SJSA1 (cell line): Measurements from ENCODE around the gene PATL2. TPM values are rescaled to one million over a fixed set of nuclear protein-coding genes. Genes with fewer than 3 reads are reported as not detected.
"Not testable (repeated sequence)": the region's sequence is repeated elsewhere in the genome, so short reads cannot be mapped to it uniquely, and the experiment has no call there.

Source experiments
- DNase-seq, 2 experiments: peaks; one replicate each; pipeline ENCODE4 v3.0.0-alpha.2; 2015 to 2020; ENCODE audit warnings: low spot score in 2 of 2, low read depth in 1 of 2
- H3K27ac ChIP-seq: fragments of 250-450 bp; sonication (Bioruptor Pico); 2 replicates; pipeline ENCODE4 v1.5.1; 2020; ENCODE audit warnings: mild to moderate bottlenecking, moderate library complexity
- H3K27me3 ChIP-seq: fragments of 250-450 bp; sonication (Bioruptor Pico); replicated peaks from 2 replicates; pipeline ENCODE4 v1.5.1; 2020; ENCODE audit warnings: mild to moderate bottlenecking, moderate library complexity
- H3K36me3 ChIP-seq: fragments of 250-450 bp; sonication (Bioruptor Pico); 2 replicates; pipeline ENCODE4 v1.5.1; 2020; ENCODE audit warnings: mild to moderate bottlenecking
- H3K4me1 ChIP-seq: fragments of 250-450 bp; sonication (Bioruptor Pico); replicated peaks from 2 replicates; pipeline ENCODE4 v1.6.1; 2021; ENCODE audit warnings: mild to moderate bottlenecking
- H3K4me3 ChIP-seq: fragments of 250-450 bp; sonication (Bioruptor Pico); 2 replicates; pipeline ENCODE4 v1.5.1; 2020; ENCODE audit warnings: mild to moderate bottlenecking
- H3K9me3 ChIP-seq: fragments of 250-450 bp; sonication (Bioruptor Pico); replicated peaks from 2 replicates; pipeline ENCODE4 v1.5.1; 2020; ENCODE audit warnings: mild to moderate bottlenecking
- total RNA-seq: library from RNA; depleted of rRNA; stranded (reverse); fragments of >200 nt; shearing (Covaris generic); gene quantifications from 2 replicates; pipeline ENCODE4 v1.2.3, GENCODE V29; 2014

Gene PATL2
- total RNA-seq, 1 experiment from 2014 or later, result 0.29 TPM

GRCh38 chr15:44692659-44693058 is 18.5 kb downstream of the PATL2 start:
- H3K4me3 ChIP-seq, result no peak overlapping the region
- H3K9me3 ChIP-seq, result 0 out of 2 replicates have a peak, but pooled peaks cover 3% of the 10 kb centered on the region
- no peaks in the 10 kb centered on the region for H3K36me3 ChIP-seq
- no peak for DNase-seq
- no peaks in the 10 kb centered on the region for H3K4me1 ChIP-seq
- H3K27me3 ChIP-seq, result 0 out of 2 replicates have a peak, but pooled peaks cover 4% of the 10 kb centered on the region
- no peak overlapping the region for H3K27ac ChIP-seq

- H3K4me3 ChIP-seq, H3K27me3 ChIP-seq, H3K4me1 ChIP-seq, DNase-seq, H3K9me3 ChIP-seq, H3K36me3 ChIP-seq, H3K27ac ChIP-seq: not testable (repeated sequence)
These were observed 20.9 kb downstream of the PATL2 start for GRCh38 chr15:44690245-44690644.

DNA sequence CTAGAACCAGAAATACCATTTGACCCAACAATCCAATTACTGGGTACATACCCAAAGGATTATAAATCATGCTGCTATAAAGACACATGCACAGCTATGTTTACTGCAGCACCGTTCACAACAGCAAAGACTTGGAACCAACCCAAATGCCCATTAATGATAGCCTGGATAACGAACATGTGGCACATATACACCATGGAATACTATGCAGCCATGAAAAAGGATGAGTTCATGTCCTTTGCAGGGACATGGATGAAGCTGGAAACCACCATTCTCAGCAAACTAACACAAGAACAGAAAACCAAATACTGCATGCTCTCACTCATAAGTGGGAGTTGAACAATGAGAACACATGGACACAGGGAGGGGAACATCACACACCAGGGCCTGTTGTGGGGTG is 21.8 kb downstream of the PATL2 start:
- not testable (repeated sequence) for H3K36me3 ChIP-seq, H3K9me3 ChIP-seq, DNase-seq, H3K27ac ChIP-seq, H3K27me3 ChIP-seq, H3K4me1 ChIP-seq, H3K4me3 ChIP-seq

DNA sequence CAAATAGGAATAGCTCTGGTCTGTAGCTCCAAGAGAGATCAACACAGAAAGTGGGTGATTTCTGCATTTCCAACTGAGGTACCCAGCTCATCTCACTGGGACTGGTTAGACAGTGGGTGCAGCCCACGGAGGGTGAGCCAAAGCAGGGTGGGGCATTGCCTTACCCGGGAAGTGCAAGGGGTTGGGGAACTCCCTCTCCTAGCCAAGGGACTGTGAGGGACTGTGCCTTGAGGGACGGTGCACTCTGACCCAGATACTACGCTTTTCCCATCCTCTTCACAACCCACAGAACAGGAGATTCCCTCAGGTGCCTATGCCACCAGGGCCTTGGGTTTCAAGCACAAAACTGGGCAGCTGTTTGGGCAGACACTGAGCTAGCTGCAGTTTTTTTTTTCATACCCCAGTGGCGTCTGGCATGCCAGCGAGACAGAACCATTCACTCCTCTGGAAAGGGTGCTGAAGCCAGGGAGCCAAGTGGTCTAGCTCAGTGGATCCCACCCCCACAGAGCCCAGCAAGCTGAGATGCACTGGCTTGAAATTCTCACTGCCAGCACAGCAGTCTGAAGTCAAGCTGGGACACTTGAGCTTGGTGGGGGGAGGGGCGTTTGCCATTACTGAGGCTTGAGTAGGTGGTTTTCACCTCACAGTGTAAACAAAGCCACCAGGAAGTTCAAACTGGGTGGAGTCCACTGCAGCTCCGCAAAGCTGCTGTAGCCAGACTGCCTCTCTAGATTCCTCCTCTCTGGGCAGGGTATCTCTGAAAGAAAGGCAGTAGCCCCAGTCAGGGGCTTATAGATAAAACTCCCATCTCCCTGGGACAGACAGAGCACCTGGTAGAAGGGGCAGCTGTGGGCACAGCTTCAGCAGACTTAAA is 28.1 kb downstream of the PATL2 start:
- not testable (repeated sequence) for H3K27ac ChIP-seq, H3K4me1 ChIP-seq, H3K4me3 ChIP-seq, H3K9me3 ChIP-seq, H3K27me3 ChIP-seq, H3K36me3 ChIP-seq
- DNase-seq, result peak; percentile 14 to 61

- no peaks in the 10 kb centered on the region; the same call in none of the 2 replicates for H3K27me3 ChIP-seq
- no peak overlapping the region for H3K27ac ChIP-seq
- no peak overlapping the region for H3K4me3 ChIP-seq
- H3K4me1 ChIP-seq, result peaks cover 8% of the 10 kb centered on the region
- H3K36me3 ChIP-seq, result no peaks in the 10 kb centered on the region
- DNase-seq, result no peak
- H3K9me3 ChIP-seq, result no peaks in the 10 kb centered on the region
These were observed 28.9 kb downstream of the PATL2 start for GRCh38 chr15:44682211-44682610.

- no peak for DNase-seq
- H3K27me3 ChIP-seq, result no peaks in the 10 kb centered on the region; the same call in none of the 2 replicates
- no peak overlapping the region for H3K27ac ChIP-seq
- H3K9me3 ChIP-seq, result no peaks in the 10 kb centered on the region
- no peak overlapping the region for H3K4me3 ChIP-seq
- H3K36me3 ChIP-seq, result no peaks in the 10 kb centered on the region
- no peaks in the 10 kb centered on the region for H3K4me1 ChIP-seq
These were observed 34.4 kb downstream of the PATL2 start for GRCh38 chr15:44676676-44677075.

GRCh38 chr15:44675911-44676310 is 35.2 kb downstream of the PATL2 start:
- H3K27me3 ChIP-seq, result no peaks in the 10 kb centered on the region; the same call in none of the 2 replicates
- H3K36me3 ChIP-seq, result no peaks in the 10 kb centered on the region
- H3K27ac ChIP-seq, result no peak overlapping the region
- H3K4me1 ChIP-seq, result no peaks in the 10 kb centered on the region
- no peaks in the 10 kb centered on the region for H3K9me3 ChIP-seq
- DNase-seq, result no peak
- no peak overlapping the region for H3K4me3 ChIP-seq

DNA sequence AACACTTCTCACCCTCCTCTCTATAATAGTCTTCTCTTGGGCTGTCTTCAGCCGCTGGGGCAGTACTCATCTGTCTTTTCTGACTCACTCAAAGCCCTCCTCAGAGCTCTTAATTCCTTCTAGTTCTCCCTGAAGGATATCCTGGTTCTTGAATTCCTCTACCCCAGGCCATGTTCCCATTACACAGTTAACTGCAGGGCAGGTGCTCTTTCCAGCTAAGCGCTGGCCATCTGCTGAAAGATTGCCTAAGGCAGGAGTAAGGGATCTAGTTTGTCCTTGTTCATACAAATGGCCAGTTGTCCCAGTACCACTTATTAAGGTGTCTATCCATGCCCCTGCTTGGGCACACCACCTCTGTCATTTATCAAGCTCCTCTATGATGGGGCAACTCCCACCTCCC is 37.5 kb downstream of the PATL2 start:
- H3K27ac ChIP-seq, result no peak overlapping the region
- no peaks in the 10 kb centered on the region for H3K27me3 ChIP-seq
- no peak overlapping the region for H3K4me3 ChIP-seq
- H3K36me3 ChIP-seq, result no peaks in the 10 kb centered on the region
- no peak for DNase-seq
- no peaks in the 10 kb centered on the region for H3K4me1 ChIP-seq
- H3K9me3 ChIP-seq, result no peaks in the 10 kb centered on the region

GRCh38 chr15:44670087-44670950 is 40.8 kb downstream of the PATL2 start:
- Histone ChIP-seq H3K9me3 (no peaks in the 10 kb centered on the region), H3K27me3 (no peaks in the 10 kb centered on the region), H3K36me3 (no peaks in the 10 kb centered on the region), H3K4me3 (no peak overlapping the region), H3K27ac (no peak overlapping the region), H3K4me1 (no peaks in the 10 kb centered on the region)
- DNase-seq, result no peak

DNA sequence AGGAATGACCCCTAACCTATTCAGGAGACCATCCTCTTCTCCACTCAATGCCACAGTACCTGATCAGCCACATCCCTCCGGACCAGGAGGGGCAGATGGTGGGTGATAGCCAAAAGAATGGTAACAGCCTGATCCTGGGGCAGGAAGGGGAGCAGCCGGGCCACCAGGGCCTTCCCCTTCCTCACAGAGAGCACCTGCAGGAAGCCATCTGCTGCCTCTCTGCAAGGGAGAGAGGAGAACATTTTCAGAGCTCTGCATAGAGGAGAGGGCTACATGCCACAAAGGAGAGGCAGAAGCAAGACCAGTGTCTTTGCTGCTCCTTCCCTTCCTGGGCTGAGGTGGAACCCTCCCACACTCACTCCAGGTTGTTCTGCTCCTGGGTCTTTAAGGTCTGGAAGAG is 42.2 kb downstream of the PATL2 start:
- no peak overlapping the region for H3K27ac ChIP-seq
- peaks cover 2% of the 10 kb centered on the region for H3K4me1 ChIP-seq
- no peaks in the 10 kb centered on the region for H3K36me3 ChIP-seq
- DNase-seq, result no peak
- H3K4me3 ChIP-seq, result no peak overlapping the region
- no peaks in the 10 kb centered on the region for H3K9me3 ChIP-seq
- H3K27me3 ChIP-seq, result no peaks in the 10 kb centered on the region

- H3K27ac ChIP-seq, result no peak overlapping the region
- DNase-seq, result no peak
- peaks cover 4% of the 10 kb centered on the region for H3K36me3 ChIP-seq
- H3K27me3 ChIP-seq, result no peaks in the 10 kb centered on the region
- H3K4me3 ChIP-seq, result no peak overlapping the region
- H3K4me1 ChIP-seq, result peaks cover 10% of the 10 kb centered on the region
- H3K9me3 ChIP-seq, result no peaks in the 10 kb centered on the region
These were observed 44.1 kb downstream of the PATL2 start for GRCh38 chr15:44667039-44667360.

GRCh38 chr15:44666210-44667038 is 44.7 kb downstream of the PATL2 start:
- no peaks in the 10 kb centered on the region for H3K27me3 ChIP-seq

GRCh38 chr15:44663410-44664308 is 47.5 kb downstream of the PATL2 start, which contains the start of gene SPG11:
Gene SPG11, minus strand, starts transcription at chr15:44663662. Its CDS starts 15 bp downstream, at chr15:44663647.
- peak within 1 kb of the TSS; percentile 75 for H3K27ac ChIP-seq
- peaks cover 11% of the 10 kb centered on the region for H3K4me1 ChIP-seq
- peak within 1 kb of the TSS; percentile 79 for H3K4me3 ChIP-seq
- peak; percentile 95 to 98 for DNase-seq
- H3K27me3 ChIP-seq, result no peaks in the 10 kb centered on the region
- H3K36me3 ChIP-seq, result peaks cover 19% of the 10 kb centered on the region
- no peaks in the 10 kb centered on the region for H3K9me3 ChIP-seq

More at GRCh38 chr15:44666210-44667038, 44.7 kb downstream of the PATL2 start:
- no peak overlapping the region for H3K4me3 ChIP-seq
- H3K9me3 ChIP-seq, result no peaks in the 10 kb centered on the region
- no peak for DNase-seq
- peaks cover 11% of the 10 kb centered on the region for H3K4me1 ChIP-seq
- no peak overlapping the region for H3K27ac ChIP-seq
- peaks cover 4% of the 10 kb centered on the region for H3K36me3 ChIP-seq
